Uterus (tissue), 2 donors: ENCODE results near the gene WBP2.

Experiments used
- CTCF ChIP-seq, 4 experiments: fragments of 200-600 bp in 2 of 4; fragments of 450-650 bp in 2 of 4; sonication (generic) in 2 of 4; IDR thresholded peaks; one replicate each; pipeline ENCODE4 v1.5.1; 2016 to 2019; ENCODE audit warnings: antibody characterized with exemption in 4 of 4, mild to moderate bottlenecking in 2 of 4, moderate library complexity in 1 of 4
- POLR2A ChIP-seq, 2 donors: fragments of 450-650 bp; IDR thresholded peaks; one replicate each; pipeline ENCODE4 v1.6.1; 2016; ENCODE audit warnings: antibody characterized with exemption in 2 of 2, mild to moderate bottlenecking in 1 of 2, moderate library complexity in 1 of 2

- TF ChIP-seq POLR2A (IDR thresholded peaks at IDR 0.05), result no peak
- no peak for TF ChIP-seq CTCF (IDR thresholded peaks at IDR 0.05)
These were observed 45.5 kb downstream of the WBP2 start for GRCh38 chr17:75809631-75810111.
